HepG2 (cell line): ENCODE measurements around the gene DOCK1. TPM values are rescaled to one million over a fixed set of nuclear protein-coding genes. Genes with fewer than 3 reads are reported as not detected.

Experiments used
- MLXIP ChIP-seq: sonication (generic); formaldehyde crosslinking; IDR thresholded peaks from 2 replicates; pipeline ENCODE4 v1.9.0; 2021; ENCODE audit warnings: missing genetic modification reagents, borderline replicate concordance
- U2AF2 ChIP-seq: fragments of 200-400 bp; formaldehyde crosslinking; IDR thresholded peaks from 2 replicates; pipeline ENCODE4 v1.6.1; 2017; ENCODE audit warnings: low read depth, mild to moderate bottlenecking, low read length
- ZBTB2 ChIP-seq: sonication (generic); formaldehyde crosslinking; IDR thresholded peaks from 2 replicates; pipeline ENCODE4 v1.8.0; 2022; ENCODE audit warnings: low read depth, missing genetic modification reagents
- ZBTB40 ChIP-seq, 2 experiments: fragments of 450-650 bp in 1 of 2; sonication (generic) in 1 of 2; formaldehyde crosslinking in 1 of 2; IDR thresholded peaks; 2 replicates each; pipeline versions ENCODE4 v1.6.1 to v1.8.0; 2016 to 2022; ENCODE audit warnings: antibody characterized with exemption in 1 of 2, mild to moderate bottlenecking in 1 of 2, missing genetic modification reagents in 1 of 2
- ZUFSP ChIP-seq: sonication (generic); formaldehyde crosslinking; IDR thresholded peaks from 2 replicates; pipeline ENCODE4 v1.9.0; 2021; ENCODE audit warnings: missing genetic modification reagents, mild to moderate bottlenecking, borderline replicate concordance
- polyA plus RNA-seq, 8 experiments: library from polyadenylated mRNA; depleted of rRNA in 3 of 8; stranded (reverse) in 7 of 8; unstranded in 1 of 8; fragments of >200 nt; fragmentation: Illumina TruSeq in 4 of 8; extraction: Trizol in 4 of 8; gene quantifications; 2 replicates each; pipeline versions ENCODE4 v1.2.1 to v1.2.3, GENCODE V29; 2011 to 2016; ENCODE audit warnings: low read depth in 4 of 8, missing spikeins in 1 of 8, mixed read lengths in 1 of 8; ENCODE audit not compliant: insufficient read depth in 1 of 8
- total RNA-seq, 5 experiments: library from RNA; depleted of rRNA; stranded (reverse); fragments of >200 nt; fragmentation: Illumina TruSeq; extraction: Trizol; gene quantifications; 2 replicates each; pipeline ENCODE4 v1.2.3, GENCODE V29; 2016; ENCODE audit warnings: low read depth in 1 of 5

The DOCK1 gene
- total and polyA plus RNA-seq, 2 of the 13 experiments (the other 11 are each of a cell fraction or from before 2014, with no cell fraction given): 8.3 to 25.5 TPM

GRCh38 chr10:127197154-127197432 lies 291.9 kb downstream of the DOCK1 start (continued):
- TF ChIP-seq MLXIP (CRISPR knock-in tag) (no peak), U2AF2 (no peak), ZBTB2 (CRISPR knock-in tag) (no peak), ZBTB40 (IDR thresholded peaks at IDR 0.05) (no peak), ZBTB40 (CRISPR knock-in tag; IDR thresholded peaks at IDR 0.05) (no peak), ZUFSP (CRISPR knock-in tag) (no peak)
